ENCODE data around the gene C6orf89.

DNA sequence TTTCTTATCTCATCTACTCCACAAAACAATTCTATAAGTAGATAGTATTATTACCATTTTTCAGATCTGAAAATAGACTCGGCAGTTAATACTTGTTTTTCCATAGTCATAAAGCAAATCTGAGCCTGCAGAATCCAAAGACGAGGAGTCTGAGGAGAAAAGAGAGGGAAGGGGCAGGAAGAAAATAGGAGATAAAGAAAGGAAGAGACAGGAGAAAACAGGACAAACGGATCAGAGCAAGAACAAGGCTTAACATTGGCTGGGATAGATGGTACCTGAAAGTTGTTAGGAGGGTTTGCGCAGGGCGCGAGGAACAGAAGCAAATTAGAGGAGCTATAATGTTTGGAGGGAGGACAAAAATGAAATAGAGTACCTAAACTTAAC is 10.5 kb upstream of the C6orf89 start:
- TF ChIP-seq TAF1 (IDR thresholded peaks at IDR 0.05; ENCODE audit: borderline replicate concordance, insufficient read depth, low read length) (no peak), POLR2AphosphoS5 (IDR thresholded peaks at IDR 0.05; ENCODE audit: low read depth, low read length) (no peak)
